Kidney (tissue), 14 donors: Measurements from ENCODE around the gene H2BK1. TPM values are rescaled to one million over a fixed set of nuclear protein-coding genes. Genes with fewer than 3 reads are reported as not detected.
A peak's percentile ranks its signal among the peaks of the same experiment; 100 is the strongest.

Experiments
- DNase-seq, 5 donors: peaks; one replicate each; pipeline ENCODE4 v3.0.0-alpha.2; 2013 to 2020
- FAIRE-seq: peaks from 2 replicates; lab custom pipeline; 2012; peaks lifted over from hg19 to GRCh38; lab: Jason Lieb, UNC
- H3K27ac ChIP-seq, 2 donors: one replicate each; pipeline ENCODE4 v1.7.0; 2013; ENCODE audit warnings: low read depth in 2 of 2, low read length in 2 of 2, inconsistent platforms in 1 of 2
- H3K27me3 ChIP-seq: one replicate; pipeline ENCODE4 v1.7.1; 2013; ENCODE audit warnings: low read length, inconsistent platforms; ENCODE audit not compliant: control insufficient read depth, insufficient read depth
- H3K36me3 ChIP-seq, 3 donors: one replicate each; pipeline versions ENCODE4 v1.7.0 to v1.7.1; 2013; ENCODE audit warnings: low read length in 3 of 3, control low read depth in 1 of 3, inconsistent platforms in 1 of 3; ENCODE audit not compliant: insufficient read depth in 3 of 3, control insufficient read depth in 2 of 3
- H3K4me1 ChIP-seq, 3 donors: one replicate each; pipeline versions ENCODE4 v1.7.0 to v1.7.1; 2013; ENCODE audit warnings: low read length in 3 of 3, inconsistent platforms in 1 of 3, low read depth in 1 of 3; ENCODE audit not compliant: control insufficient read depth in 2 of 3, insufficient read depth in 2 of 3
- H3K4me3 ChIP-seq, 3 donors: one replicate each; pipeline versions ENCODE4 v1.7.0 to v1.8.1; 2013; ENCODE audit warnings: low read length in 3 of 3, control low read depth in 1 of 3, inconsistent platforms in 1 of 3
- H3K9ac ChIP-seq, 3 donors: one replicate each; pipeline versions ENCODE4 v1.7.0 to v1.7.1; 2013; ENCODE audit warnings: low read length in 3 of 3, control low read depth in 1 of 3, inconsistent platforms in 1 of 3
- H3K9me3 ChIP-seq, 3 donors: one replicate each; pipeline versions ENCODE4 v1.7.0 to v1.7.1; 2013; ENCODE audit warnings: low read length in 3 of 3, control low read depth in 1 of 3, inconsistent platforms in 1 of 3; ENCODE audit not compliant: control insufficient read depth in 2 of 3, insufficient read depth in 1 of 3
- intact Hi-C: fragments of 100-400 bp; cut with DNase I; formaldehyde crosslinking; loops from one replicate; pipeline ENCODE4 v1.11.1; 2022
- polyA plus RNA-seq: library from polyadenylated mRNA; stranded (reverse); fragments of 350-450 nt; fragmentation: Illumina TruSeq; extraction: RNeasy Lipid Tissue Mini Kit (QIAGEN cat#74804); gene quantifications from one replicate; pipeline ENCODE4 v1.2.3, GENCODE V29; 2014; ENCODE audit warnings: low read depth, low replicate concordance; ENCODE audit not compliant: insufficient read depth
- total RNA-seq: library from RNA; stranded (reverse); fragmentation: NEBNext Ultra II Directional; extraction: Animal tissue kit (Norgen Biotek cat#: 25700); gene quantifications from one replicate; pipeline ENCODE4 v1.2.1, GENCODE V29; 2021
- TF ChIP-seq, protein P1 (sequence below): IDR thresholded peaks from 3 replicates; pipeline ENCODE4 v1.5.1; 2012; ENCODE audit warnings: mild to moderate bottlenecking, moderate library complexity, borderline replicate concordance; ENCODE audit not compliant: insufficient read depth; ENCODE audit errors: extremely low read depth
- donor health status: control.
- donor health status: control.
- donor health status: control.
- donor health status: control.
- donor health status: control.
- donor health status: DM: yes; HTN: yes; CAD: no.
- donor health status: Normal renal cell carcinoma (clear cell type).

H2BK1 gene
- total and polyA plus RNA-seq, 2 donors from 2014 or later = not detected

DNA sequence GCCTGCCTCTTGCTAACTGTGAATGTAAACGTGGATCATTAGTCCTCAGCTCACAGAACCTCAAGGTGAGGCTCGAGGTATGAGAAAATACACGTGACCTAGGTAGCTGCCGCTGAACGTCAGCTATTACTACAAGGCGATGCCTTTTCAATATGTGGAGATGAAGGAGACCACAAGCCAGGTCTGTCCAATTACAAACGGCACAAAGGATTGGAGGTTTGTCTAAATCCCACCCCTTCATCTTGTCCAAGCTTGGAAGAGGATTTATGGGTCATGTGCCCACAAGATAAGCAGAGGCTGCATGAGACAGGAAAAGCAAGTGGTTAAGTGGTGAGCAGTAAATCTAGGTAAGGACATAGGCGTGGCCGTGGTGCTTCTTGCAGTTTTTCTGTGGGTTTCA, 3.4 kb downstream of the H2BK1 start:
- DNase-seq = peak in 2 of 5 donors; percentile 26 to 35
- H3K27ac ChIP-seq = no peak overlapping the region
- intact Hi-C loops = no loop called here
- no peaks in the 10 kb centered on the region for H3K27me3 ChIP-seq
- no peak overlapping the region for H3K4me3 ChIP-seq
- no peaks in the 10 kb centered on the region for H3K4me1 ChIP-seq
- TF ChIP-seq, protein P1, sequence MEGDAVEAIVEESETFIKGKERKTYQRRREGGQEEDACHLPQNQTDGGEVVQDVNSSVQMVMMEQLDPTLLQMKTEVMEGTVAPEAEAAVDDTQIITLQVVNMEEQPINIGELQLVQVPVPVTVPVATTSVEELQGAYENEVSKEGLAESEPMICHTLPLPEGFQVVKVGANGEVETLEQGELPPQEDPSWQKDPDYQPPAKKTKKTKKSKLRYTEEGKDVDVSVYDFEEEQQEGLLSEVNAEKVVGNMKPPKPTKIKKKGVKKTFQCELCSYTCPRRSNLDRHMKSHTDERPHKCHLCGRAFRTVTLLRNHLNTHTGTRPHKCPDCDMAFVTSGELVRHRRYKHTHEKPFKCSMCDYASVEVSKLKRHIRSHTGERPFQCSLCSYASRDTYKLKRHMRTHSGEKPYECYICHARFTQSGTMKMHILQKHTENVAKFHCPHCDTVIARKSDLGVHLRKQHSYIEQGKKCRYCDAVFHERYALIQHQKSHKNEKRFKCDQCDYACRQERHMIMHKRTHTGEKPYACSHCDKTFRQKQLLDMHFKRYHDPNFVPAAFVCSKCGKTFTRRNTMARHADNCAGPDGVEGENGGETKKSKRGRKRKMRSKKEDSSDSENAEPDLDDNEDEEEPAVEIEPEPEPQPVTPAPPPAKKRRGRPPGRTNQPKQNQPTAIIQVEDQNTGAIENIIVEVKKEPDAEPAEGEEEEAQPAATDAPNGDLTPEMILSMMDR = no peak
- no peak overlapping the region for H3K9ac ChIP-seq
- H3K9me3 ChIP-seq = no peaks in the 10 kb centered on the region
- no peak for FAIRE-seq
- H3K36me3 ChIP-seq = no peaks in the 10 kb centered on the region

DNA sequence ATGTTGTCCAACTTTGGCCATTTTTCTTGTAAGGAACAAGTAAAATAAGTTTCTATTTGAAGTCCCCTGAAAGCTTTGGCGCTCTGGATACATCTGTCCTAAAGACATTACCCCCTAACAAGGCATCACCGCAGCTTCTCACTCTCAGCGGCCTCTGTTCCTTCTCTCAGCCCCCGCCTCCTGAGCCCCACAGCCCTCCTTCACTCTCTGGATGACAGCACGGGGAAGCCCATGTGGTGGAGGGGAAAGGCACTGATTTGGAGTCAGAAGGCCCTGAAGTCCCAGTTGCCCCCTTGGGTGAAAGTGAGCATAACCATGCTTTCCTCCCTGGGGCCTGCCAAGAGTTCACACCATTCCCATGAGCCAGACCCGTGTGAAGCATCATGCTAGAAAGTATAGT, 4.6 kb downstream of the H2BK1 start:
- intact Hi-C loops = no loop called here
- TF ChIP-seq, protein P1 = no peak

DNA sequence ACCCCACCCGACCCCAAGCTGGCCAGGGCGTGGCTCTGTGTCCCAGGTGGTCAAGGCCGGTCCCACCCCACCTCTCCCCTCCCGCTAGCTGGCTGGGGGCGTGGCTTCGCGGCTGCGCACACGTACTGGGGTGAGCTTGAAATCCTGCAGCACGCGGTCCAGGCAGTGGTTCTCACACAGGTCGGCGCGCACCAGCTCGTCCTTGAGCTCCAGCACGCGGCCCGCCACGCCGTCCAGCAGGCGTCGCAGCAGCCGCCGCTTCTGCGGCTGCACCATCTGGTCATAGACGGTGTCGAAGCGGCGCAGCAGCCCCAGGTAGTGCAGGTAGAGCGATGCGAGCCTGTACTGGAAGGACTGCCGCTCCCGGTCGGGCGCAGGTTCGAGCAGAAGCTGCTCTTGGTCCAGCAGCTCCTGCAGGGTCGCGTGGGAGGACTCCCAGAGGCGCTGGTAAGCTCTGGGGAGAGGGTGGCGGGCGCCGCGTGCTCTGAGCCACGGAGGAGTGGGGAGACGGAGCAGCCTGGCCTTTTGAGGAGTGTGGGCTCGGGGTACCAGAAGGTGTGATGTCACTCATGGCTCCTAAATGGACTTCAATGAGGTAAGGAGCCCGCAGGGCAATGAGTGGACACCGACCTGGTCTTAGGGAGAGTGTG, 5.8 kb downstream of the H2BK1 start:
- H3K27ac ChIP-seq = no peak overlapping the region
- intact Hi-C loops = no loop called here
- no peaks in the 10 kb centered on the region for H3K36me3 ChIP-seq
- H3K9me3 ChIP-seq = no peaks in the 10 kb centered on the region
- no peak overlapping the region for H3K9ac ChIP-seq
- no peak overlapping the region for H3K4me3 ChIP-seq
- no peak for DNase-seq
- H3K27me3 ChIP-seq = no peaks in the 10 kb centered on the region
- TF ChIP-seq, protein P1 = no peak
- H3K4me1 ChIP-seq = peaks cover 0 to 2% (median 0%) of the 10 kb centered on the region in 3 donors
- FAIRE-seq = no peak

More for the DNA sequence above, 4.6 kb downstream of the H2BK1 start:
- FAIRE-seq (no peak), DNase-seq (no peak)
- no peaks in the 10 kb centered on the region for H3K4me1 ChIP-seq
- H3K27me3 ChIP-seq = no peaks in the 10 kb centered on the region
- H3K36me3 ChIP-seq = no peaks in the 10 kb centered on the region
- H3K27ac ChIP-seq = no peak overlapping the region
- no peak overlapping the region for H3K4me3 ChIP-seq
- no peaks in the 10 kb centered on the region for H3K9me3 ChIP-seq
- H3K9ac ChIP-seq = no peak overlapping the region
